ENCODE data around the gene TTLL9.

TTLL9 gene

DNA sequence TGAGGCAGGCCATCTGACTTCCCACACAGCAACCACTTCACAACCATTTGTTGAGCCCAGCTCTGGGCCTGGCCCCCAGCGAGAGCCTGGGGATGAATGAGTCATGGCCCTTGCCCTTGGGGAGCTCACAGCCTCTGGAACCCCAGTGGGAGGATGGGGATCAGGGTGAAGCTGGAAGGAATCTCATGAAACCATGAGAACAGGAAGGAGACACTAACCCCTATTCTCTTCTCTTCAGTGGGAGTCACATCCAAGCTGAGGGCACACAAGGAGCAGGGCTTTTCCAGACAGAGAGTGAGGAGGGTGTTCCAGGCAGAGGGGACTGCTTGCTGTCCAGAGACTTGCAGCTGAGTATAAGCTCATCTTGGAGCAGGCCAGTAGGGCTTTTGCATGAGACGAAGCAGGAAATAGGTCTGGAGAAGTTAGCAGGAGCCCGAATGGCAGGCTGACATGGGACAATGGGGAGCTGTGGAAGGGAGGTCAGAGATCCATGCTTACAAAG lies 32.5 kb upstream of the TTLL9 start:
- H3K4me3 ChIP-seq (ENCODE audit: extremely low read depth, insufficient read depth, low read length, poor library complexity, severe bottlenecking): no peak overlapping the region
- H3K9me3 ChIP-seq (ENCODE audit: control insufficient read depth, low read length): no peaks in the 10 kb centered on the region
- peaks cover 67% of the 10 kb centered on the region for H3K4me1 ChIP-seq (ENCODE audit: control insufficient read depth, insufficient read depth, low read length, poor library complexity, severe bottlenecking)
- no peaks in the 10 kb centered on the region for H3K36me3 ChIP-seq (ENCODE audit: control insufficient read depth, insufficient read depth, low read length)
- WGBS, 2 experiments (ENCODE audit: insufficient coverage in 2 of 2): 47 to 68% methylated on average over 2 of the region's 3 CpGs
- peak overlapping the region; percentile 68 for H3K27ac ChIP-seq (ENCODE audit: low read depth, low read length, severe bottlenecking)

DNA sequence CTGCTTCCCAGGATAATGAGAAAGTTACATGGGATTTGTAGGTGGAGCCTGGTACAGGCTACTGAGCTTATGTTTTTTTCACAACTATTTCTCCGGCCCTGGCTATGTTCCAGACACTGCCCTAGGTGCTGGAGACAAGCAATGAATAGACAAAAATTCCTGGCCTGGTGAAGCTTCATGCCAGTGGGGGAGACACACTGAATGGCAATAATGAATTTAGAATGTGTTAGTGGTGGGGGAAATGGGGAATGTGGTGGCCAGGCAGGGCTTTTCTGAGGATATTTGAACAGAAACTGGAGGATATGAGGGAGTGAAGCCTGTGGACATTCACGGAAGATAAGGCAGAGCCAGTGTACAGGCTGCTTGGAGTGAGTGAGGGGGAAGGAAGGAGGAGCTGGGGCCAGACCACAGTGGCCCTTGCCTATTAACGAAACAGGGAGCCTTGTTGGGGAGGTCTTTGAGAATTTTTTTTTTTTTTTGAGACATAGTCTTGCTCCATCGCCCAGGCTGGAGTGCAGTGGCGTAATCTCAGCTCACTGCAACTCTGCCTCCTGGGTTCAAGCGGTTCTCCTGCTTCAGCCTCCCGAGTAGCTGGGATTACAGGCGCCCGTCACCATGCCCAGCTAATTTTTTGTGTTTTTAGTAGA lies 31.7 kb upstream of the TTLL9 start:
- 92 to 93% methylated on average over 2 to 6 of the region's 9 CpGs for WGBS, 2 experiments (ENCODE audit: insufficient coverage in 2 of 2)
- Histone ChIP-seq H3K9me3 (ENCODE audit: control insufficient read depth, low read length) (no peaks in the 10 kb centered on the region), H3K36me3 (ENCODE audit: control insufficient read depth, insufficient read depth, low read length) (no peaks in the 10 kb centered on the region), H3K27ac (ENCODE audit: low read depth, low read length, severe bottlenecking) (peak overlapping the region; percentile 68), H3K4me1 (ENCODE audit: control insufficient read depth, insufficient read depth, low read length, poor library complexity, severe bottlenecking) (peaks cover 65% of the 10 kb centered on the region), H3K4me3 (ENCODE audit: extremely low read depth, insufficient read depth, low read length, poor library complexity, severe bottlenecking) (no peak overlapping the region)

GRCh38 chr20:31839782-31840487 lies 30.5 kb upstream of the TTLL9 start:
- no peak overlapping the region for H3K4me3 ChIP-seq (ENCODE audit: extremely low read depth, insufficient read depth, low read length, poor library complexity, severe bottlenecking)
- no peaks in the 10 kb centered on the region for H3K9me3 ChIP-seq (ENCODE audit: control insufficient read depth, low read length)
- H3K27ac ChIP-seq (ENCODE audit: low read depth, low read length, severe bottlenecking): no peak overlapping the region
- H3K36me3 ChIP-seq (ENCODE audit: control insufficient read depth, insufficient read depth, low read length): no peaks in the 10 kb centered on the region
- H3K4me1 ChIP-seq (ENCODE audit: control insufficient read depth, insufficient read depth, low read length, poor library complexity, severe bottlenecking): peaks cover 58% of the 10 kb centered on the region
- 85 to 86% methylated on average over 2 of the region's 5 CpGs for WGBS, 2 experiments (ENCODE audit: insufficient coverage in 2 of 2)

GRCh38 chr20:31840906-31841816 lies 29.3 kb upstream of the TTLL9 start:
- H3K27ac ChIP-seq (ENCODE audit: low read depth, low read length, severe bottlenecking): no peak overlapping the region
- no peaks in the 10 kb centered on the region for H3K36me3 ChIP-seq (ENCODE audit: control insufficient read depth, insufficient read depth, low read length)
- 88 to 93% methylated on average over 8 to 12 of the region's 15 CpGs for WGBS, 2 experiments (ENCODE audit: insufficient coverage in 2 of 2)
- peaks cover 57% of the 10 kb centered on the region for H3K4me1 ChIP-seq (ENCODE audit: control insufficient read depth, insufficient read depth, low read length, poor library complexity, severe bottlenecking)
- H3K9me3 ChIP-seq (ENCODE audit: control insufficient read depth, low read length): no peaks in the 10 kb centered on the region
- no peak overlapping the region for H3K4me3 ChIP-seq (ENCODE audit: extremely low read depth, insufficient read depth, low read length, poor library complexity, severe bottlenecking)

GRCh38 chr20:31841928-31842327 lies 28.5 kb upstream of the TTLL9 start:
- Histone ChIP-seq H3K4me3 (ENCODE audit: extremely low read depth, insufficient read depth, low read length, poor library complexity, severe bottlenecking) (no peak overlapping the region), H3K9me3 (ENCODE audit: control insufficient read depth, low read length) (no peaks in the 10 kb centered on the region), H3K27ac (ENCODE audit: low read depth, low read length, severe bottlenecking) (no peak overlapping the region), H3K4me1 (ENCODE audit: control insufficient read depth, insufficient read depth, low read length, poor library complexity, severe bottlenecking) (peaks cover 50% of the 10 kb centered on the region), H3K36me3 (ENCODE audit: control insufficient read depth, insufficient read depth, low read length) (no peaks in the 10 kb centered on the region)
- WGBS, 2 experiments (ENCODE audit: insufficient coverage in 2 of 2): 95 to 97% methylated on average over 4 to 7 of the region's 8 CpGs

- peaks cover 43% of the 10 kb centered on the region for H3K4me1 ChIP-seq (ENCODE audit: control insufficient read depth, insufficient read depth, low read length, poor library complexity, severe bottlenecking)
- H3K4me3 ChIP-seq (ENCODE audit: extremely low read depth, insufficient read depth, low read length, poor library complexity, severe bottlenecking): no peak overlapping the region
- H3K27ac ChIP-seq (ENCODE audit: low read depth, low read length, severe bottlenecking): peak overlapping the region; percentile 53
- 52 to 73% methylated on average over 4 to 6 of the region's 12 CpGs for WGBS, 2 experiments (ENCODE audit: insufficient coverage in 2 of 2)
- H3K9me3 ChIP-seq (ENCODE audit: control insufficient read depth, low read length): no peaks in the 10 kb centered on the region
- no peaks in the 10 kb centered on the region for H3K36me3 ChIP-seq (ENCODE audit: control insufficient read depth, insufficient read depth, low read length)
Observed at GRCh38 chr20:31842471-31843157, 27.8 kb upstream of the TTLL9 start.

- 83 to 90% methylated on average over 6 of the region's 6 CpGs for WGBS, 2 experiments (ENCODE audit: insufficient coverage in 2 of 2)
- no peak overlapping the region for H3K4me3 ChIP-seq (ENCODE audit: extremely low read depth, insufficient read depth, low read length, poor library complexity, severe bottlenecking)
- H3K36me3 ChIP-seq (ENCODE audit: control insufficient read depth, insufficient read depth, low read length): no peaks in the 10 kb centered on the region
- H3K9me3 ChIP-seq (ENCODE audit: control insufficient read depth, low read length): no peaks in the 10 kb centered on the region
- no peak overlapping the region for H3K27ac ChIP-seq (ENCODE audit: low read depth, low read length, severe bottlenecking)
- peaks cover 38% of the 10 kb centered on the region for H3K4me1 ChIP-seq (ENCODE audit: control insufficient read depth, insufficient read depth, low read length, poor library complexity, severe bottlenecking)
Observed at GRCh38 chr20:31843288-31843687, 27.1 kb upstream of the TTLL9 start.

DNA sequence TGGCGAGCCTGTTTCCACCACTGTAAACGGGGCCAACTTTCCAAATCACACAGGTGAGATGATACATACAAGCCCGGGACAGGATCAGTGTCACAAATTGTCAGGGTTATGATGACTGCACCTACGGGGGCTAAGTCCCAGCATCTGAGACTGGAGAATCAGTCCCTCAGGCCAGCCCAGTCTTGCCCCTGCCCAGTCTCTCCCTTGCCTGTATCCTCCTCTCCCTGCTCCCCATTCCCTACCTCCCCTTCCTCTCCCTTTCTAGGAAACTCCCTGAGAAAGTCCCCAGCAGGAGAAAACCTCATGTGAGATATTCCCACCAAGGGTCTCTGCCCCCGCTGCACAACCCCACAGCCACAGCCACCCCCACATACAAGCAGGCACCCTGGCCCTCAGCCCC lies 26.6 kb upstream of the TTLL9 start:
- Histone ChIP-seq H3K4me3 (ENCODE audit: extremely low read depth, insufficient read depth, low read length, poor library complexity, severe bottlenecking) (no peak overlapping the region), H3K27ac (ENCODE audit: low read depth, low read length, severe bottlenecking) (no peak overlapping the region), H3K4me1 (ENCODE audit: control insufficient read depth, insufficient read depth, low read length, poor library complexity, severe bottlenecking) (peaks cover 33% of the 10 kb centered on the region), H3K9me3 (ENCODE audit: control insufficient read depth, low read length) (no peaks in the 10 kb centered on the region), H3K36me3 (ENCODE audit: control insufficient read depth, insufficient read depth, low read length) (no peaks in the 10 kb centered on the region)
- WGBS, 2 experiments (ENCODE audit: insufficient coverage in 2 of 2): 94 to 100% methylated on average over 4 to 5 of the region's 5 CpGs

DNA sequence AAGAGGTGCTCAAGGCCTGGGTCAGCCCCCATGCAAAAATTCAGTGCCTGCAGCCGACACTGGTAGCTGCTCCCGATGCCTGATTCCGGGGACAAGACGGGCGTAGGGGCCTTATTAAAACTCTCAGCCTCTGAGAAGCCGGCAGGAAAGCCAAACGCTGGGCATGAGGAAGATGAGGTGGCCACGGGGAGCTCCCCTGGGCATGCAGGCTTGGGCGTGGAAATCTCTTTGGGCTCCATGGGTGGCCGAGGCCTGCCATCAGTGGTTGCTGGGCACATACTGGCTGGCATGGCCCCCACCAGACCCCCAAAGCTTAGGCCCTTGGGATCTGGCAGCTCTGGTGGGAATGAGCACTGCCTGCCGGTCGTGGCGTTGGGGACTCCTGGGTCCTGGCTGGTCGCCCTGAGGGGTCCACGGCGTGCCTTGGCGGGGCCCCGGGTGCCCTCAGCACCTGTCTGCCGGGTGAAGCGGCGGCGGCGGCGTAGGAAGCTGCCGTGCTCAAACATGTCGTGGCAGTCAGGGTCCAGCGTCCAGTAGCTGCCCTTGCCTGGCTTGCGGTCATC lies 25.6 kb upstream of the TTLL9 start:
- no peak overlapping the region for H3K27ac ChIP-seq (ENCODE audit: low read depth, low read length, severe bottlenecking)
- H3K4me3 ChIP-seq (ENCODE audit: extremely low read depth, insufficient read depth, low read length, poor library complexity, severe bottlenecking): no peak overlapping the region
- H3K36me3 ChIP-seq (ENCODE audit: control insufficient read depth, insufficient read depth, low read length): no peaks in the 10 kb centered on the region
- H3K9me3 ChIP-seq (ENCODE audit: control insufficient read depth, low read length): no peaks in the 10 kb centered on the region
- peaks cover 33% of the 10 kb centered on the region for H3K4me1 ChIP-seq (ENCODE audit: control insufficient read depth, insufficient read depth, low read length, poor library complexity, severe bottlenecking)
- WGBS, 2 experiments (ENCODE audit: insufficient coverage in 2 of 2): 95% methylated on average over 27 to 28 of the region's 28 CpGs

DNA sequence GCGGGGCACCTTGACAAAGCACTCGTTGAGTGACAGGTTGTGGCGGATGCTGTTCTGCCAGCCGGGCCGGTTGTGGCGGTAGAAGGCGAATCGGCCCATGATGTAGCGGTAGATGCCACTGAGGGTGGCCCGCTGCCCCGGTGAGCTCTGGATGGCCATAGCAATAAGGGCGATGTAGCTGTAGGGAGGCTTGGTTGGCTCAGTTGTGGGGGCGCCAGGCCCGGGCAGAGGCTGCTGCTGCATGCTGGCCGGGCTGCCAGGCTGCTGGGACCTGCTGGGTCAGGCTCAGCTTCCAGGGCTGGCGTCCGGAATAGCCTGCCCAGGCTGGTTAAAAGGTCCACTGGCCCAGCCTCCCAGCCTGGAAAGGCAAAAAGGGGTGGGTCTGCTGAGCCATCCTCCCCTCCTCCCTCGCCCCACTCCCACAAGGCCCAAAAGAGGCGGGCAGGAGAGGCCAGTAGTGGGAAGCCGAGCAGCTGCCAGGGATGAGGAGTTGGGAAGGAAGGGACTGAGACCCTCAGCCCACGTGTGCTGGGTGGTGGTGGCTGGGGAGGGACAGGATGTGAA lies 25.1 kb upstream of the TTLL9 start, which contains the start of gene FOXS1:
TSS of gene FOXS1 (minus strand) at position 305 of the 564 bp plus-strand sequence. CDS start at position 243, 62 bp downstream.
- no peaks in the 10 kb centered on the region for H3K36me3 ChIP-seq (ENCODE audit: control insufficient read depth, insufficient read depth, low read length)
- peaks cover 33% of the 10 kb centered on the region for H3K4me1 ChIP-seq (ENCODE audit: control insufficient read depth, insufficient read depth, low read length, poor library complexity, severe bottlenecking)
- no peak within 1 kb of the TSS for H3K27ac ChIP-seq (ENCODE audit: low read depth, low read length, severe bottlenecking)
- no peaks in the 10 kb centered on the region for H3K9me3 ChIP-seq (ENCODE audit: control insufficient read depth, low read length)
- H3K4me3 ChIP-seq (ENCODE audit: extremely low read depth, insufficient read depth, low read length, poor library complexity, severe bottlenecking): no peak within 1 kb of the TSS
- WGBS, 2 experiments (ENCODE audit: insufficient coverage in 2 of 2): 71 to 74% methylated on average over 10 to 17 of the region's 21 CpGs
